T47D (cell line): Measurements from ENCODE around the gene ZNF311.
A peak's percentile ranks its signal among the peaks of the same experiment; 100 is the strongest.

Source experiments
- DNase-seq, 2 experiments: peaks; one replicate each; pipeline versions ENCODE4 v3.0.0 to v3.0.0-alpha.2; 2011 to 2012; ENCODE audit warnings: low read depth in 1 of 2, low spot score in 1 of 2
- JUND ChIP-seq: IDR thresholded peaks from 2 replicates; pipeline ENCODE4 v1.6.1; 2012; ENCODE audit warnings: low read depth
- in situ Hi-C: cut with HindIII; loops from 2 replicates; pipeline ENCODE4 v1.10.0; 2016; ENCODE audit warnings: low sequenced_read_pairs, low pct_unique_long_range_greater_than_20kb

Gene ZNF311

DNA sequence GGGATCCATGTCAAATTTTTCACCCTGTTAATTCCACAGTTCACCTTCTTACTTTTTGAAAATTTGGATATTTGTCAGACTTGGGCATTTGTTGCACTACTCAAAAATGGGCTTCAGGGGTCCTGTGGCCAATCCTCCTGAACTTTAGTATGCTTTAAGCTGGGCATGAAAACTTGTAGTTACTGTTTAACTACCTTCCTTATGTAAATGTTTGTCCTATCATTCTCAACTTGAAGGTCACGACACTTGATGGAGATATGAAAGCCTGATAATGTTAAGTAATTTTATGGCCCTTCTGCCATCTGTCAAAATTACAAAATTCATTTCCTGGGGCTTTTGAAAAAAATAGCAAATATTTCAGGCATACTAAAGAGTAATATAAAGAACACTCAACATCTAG lies 4.2 kb upstream of the ZNF311 start:
- no peak for TF ChIP-seq JUND
- in situ Hi-C loops, result no loop called here
- DNase-seq, result no peak

DNA sequence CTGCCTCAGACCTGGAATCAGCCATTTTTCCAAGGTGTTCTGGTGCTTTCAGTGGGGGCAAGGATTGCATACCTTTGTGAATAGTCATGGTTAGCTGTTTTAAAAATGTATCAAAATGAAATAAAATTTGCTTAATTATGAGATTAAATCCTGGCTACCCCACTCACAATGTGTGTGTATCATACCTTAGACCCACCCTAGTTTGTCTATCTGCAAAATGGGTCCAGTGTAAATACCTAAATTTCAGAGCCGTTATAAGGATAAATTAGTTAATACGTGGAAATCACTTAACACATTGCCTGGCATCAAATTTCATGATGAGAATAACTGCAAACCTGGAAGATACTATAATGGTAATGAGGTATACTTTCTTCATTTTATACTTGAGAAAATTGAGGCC lies 3.0 kb upstream of the ZNF311 start:
- DNase-seq, result no peak
- in situ Hi-C loops, result no loop called here
- no peak for TF ChIP-seq JUND

GRCh38 chr6:28996844-28997510 lies 8.1 kb downstream of the ZNF311 start:
- in situ Hi-C loops, result no loop called here
- no peak for DNase-seq
- no peak for TF ChIP-seq JUND

DNA sequence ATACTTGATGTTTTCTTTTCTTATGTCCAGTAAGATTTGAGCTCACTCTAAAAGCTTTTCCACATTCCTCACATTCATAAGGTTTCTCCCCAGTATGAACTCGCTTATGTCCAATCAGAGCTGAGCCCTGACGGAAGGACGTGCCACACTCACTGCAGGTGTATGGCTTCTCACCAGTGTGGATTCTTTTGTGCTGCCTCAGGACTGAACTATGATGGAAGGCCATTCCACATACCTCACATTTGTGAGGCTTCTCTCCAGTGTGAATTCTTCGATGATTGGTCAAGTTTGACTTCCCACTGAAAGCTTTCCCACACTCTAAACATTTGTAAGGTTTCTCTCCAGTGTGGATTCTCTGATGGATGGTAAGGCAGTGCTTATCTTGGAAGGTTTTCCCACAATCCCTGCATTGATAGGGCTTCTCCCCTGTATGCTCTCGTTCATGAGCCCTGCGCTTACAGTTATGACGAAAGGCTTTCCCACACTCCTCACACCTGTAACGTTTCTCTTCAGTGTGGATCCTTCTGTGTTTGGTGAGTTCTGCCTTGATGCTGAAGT lies 9.9 kb downstream of the ZNF311 start:
- in situ Hi-C loops, result no loop called here
- TF ChIP-seq JUND, result no peak
- DNase-seq, result no peak

DNA sequence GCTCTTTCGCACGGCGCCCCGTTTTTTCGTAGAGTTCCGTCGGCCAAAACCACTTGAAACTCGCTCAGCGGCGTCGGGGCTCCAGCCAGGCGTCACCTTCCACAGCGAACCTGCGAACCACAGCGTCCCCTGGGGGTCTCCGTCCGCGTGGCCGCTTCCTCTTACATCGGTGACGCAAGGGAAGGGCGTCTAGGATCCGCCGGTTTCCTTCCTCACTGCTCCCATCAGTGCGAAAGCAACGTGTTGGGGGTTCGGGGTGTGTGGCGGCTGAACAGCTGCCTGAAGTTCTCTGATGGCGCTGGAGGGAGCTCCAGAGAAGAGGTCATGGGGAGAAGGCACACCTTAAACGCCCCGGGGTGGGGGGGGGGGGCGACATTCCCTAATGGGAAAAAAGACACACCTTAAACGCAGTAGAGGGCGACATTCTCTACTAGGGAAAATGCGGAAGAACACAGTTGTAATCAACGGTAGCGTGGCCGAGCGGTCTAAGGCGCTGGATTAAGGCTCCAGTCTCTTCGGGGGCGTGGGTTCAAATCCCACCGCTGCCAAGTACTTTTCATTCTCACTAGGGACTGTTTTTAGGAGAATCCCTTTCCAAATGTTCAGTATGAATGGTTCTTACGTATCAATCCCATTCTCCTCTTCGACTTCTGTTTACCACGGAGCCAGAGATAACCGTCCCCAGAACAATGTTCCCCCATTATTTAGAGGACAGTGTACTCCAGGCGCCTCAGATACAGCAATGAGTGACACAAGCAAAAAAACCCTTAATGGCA lies 16.4 kb downstream of the ZNF311 start:
- no peak for TF ChIP-seq JUND
- no peak for DNase-seq
- in situ Hi-C loops, result no loop called here

DNA sequence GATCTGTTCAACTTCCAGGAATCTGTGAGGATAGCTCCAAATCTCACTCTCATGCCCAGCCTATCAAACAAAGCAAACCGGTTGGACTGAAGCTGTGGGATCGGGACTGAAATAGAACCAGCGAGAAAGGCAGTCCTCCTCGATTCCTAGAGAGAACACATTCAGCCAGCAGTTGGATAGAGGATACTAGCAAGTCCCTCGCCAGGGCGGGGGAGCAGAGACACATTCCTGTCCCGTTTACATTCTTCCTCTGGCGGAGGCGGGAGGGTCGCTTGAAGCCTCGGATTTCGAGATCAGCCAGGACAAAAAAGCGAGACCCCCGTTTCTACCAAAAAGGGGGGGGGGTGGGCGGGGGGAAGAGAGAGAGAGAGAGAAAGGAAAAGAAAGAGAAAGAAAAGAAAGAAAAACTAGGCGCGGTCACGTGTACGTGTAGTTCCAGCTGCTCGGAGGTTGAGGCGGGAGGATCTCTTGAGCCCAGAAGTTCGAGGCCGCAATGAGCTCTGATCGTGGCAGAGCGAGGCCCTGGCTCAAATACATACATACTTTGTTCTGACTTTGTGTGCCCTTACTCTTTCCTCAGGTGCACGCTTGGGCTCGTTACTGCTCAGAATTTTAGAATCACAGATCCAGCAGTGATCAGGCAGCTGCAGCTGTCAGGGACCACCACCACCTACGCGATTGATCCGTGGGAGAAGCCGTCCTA lies 19.5 kb downstream of the ZNF311 start:
- in situ Hi-C loops, result no loop called here
- DNase-seq, result peak; percentile 79 to 98
- no peak for TF ChIP-seq JUND

DNA sequence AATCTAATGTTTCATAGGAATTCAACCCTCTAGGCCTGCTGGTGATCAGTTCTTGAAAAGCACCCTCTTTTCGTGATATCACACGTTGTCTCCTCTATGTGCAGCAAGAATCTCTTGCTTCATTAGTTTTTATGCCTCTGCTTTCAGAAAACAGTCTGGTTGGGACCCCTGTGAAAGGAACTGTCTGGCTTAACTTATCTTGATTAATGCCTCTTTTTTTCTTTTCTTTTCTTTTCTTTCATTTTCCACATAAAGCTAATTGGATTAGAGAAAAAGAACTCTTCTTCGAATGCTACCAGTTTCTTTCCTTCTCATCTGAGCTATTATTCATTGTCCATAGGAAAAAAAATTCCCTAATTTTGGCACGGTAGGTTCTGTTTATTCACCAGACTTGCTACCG lies 21.3 kb downstream of the ZNF311 start:
- TF ChIP-seq JUND, result no peak
- in situ Hi-C loops, result no loop called here
- no peak for DNase-seq

DNA sequence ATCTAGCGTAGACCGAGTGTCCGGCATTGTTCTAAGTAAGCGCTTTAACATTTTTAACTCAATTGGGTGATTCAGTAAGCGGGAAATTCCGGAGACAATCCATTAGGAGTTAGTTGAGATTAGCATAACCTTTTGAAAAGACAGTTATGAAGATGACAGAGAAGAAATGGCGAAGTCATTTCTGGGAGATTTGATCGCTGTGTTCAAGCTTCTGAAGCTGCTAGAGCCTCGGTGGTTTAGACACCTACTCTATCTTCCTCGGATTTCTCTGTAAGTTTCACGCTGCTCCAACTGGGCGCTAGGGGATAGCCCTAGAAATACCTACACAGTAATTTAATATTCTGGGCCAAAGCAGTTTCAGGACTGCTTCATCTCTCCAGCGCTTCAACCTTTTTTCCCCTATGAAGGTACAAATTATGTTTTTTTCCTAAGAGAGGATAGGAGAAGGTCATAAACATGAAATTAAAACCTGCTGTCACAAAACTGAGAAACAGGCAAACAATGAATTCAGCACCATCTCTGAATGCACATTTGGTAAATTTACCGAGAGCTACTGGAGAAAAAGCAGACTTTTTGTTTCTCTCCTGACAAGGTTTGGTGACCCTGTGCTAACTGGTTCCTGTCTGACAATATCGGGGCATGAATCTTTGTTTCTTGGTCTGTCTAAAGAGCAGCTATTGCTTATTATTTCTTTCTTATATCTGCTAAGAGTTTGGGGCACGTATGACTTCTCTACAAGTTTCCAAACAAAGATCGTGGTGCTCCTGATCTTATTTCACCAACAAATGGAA lies 22.4 kb downstream of the ZNF311 start:
- in situ Hi-C loops, result no loop called here
- peak in 1 of 2 experiments; percentile 80 for DNase-seq
- no peak for TF ChIP-seq JUND

- in situ Hi-C loops, result no loop called here
- peak in 1 of 2 experiments; percentile 93 for DNase-seq
- TF ChIP-seq JUND, result no peak
These were observed 23.2 kb downstream of the ZNF311 start for GRCh38 chr6:28981833-28982475.

DNA sequence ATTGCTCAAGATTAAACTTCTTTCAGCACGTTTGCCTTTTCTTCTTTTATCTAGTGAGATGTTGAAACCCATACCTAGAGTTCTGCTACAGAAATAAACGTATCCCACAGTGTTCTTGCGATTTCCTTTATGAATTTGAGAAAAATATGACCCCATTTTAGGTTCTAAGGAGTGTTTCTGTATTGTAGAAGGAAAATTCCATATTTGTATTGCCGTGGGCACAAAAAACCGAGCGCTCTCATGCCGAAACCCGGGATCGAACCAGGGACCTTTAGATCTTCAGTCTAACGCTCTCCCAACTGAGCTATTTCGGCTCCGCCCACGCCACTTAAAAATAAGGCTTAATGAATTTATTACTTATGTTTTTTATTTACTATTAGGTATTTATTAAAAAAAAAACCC lies 23.7 kb downstream of the ZNF311 start:
- in situ Hi-C loops, result no loop called here
- no peak for TF ChIP-seq JUND
- DNase-seq, result peak in 1 of 2 experiments; percentile 81

DNA sequence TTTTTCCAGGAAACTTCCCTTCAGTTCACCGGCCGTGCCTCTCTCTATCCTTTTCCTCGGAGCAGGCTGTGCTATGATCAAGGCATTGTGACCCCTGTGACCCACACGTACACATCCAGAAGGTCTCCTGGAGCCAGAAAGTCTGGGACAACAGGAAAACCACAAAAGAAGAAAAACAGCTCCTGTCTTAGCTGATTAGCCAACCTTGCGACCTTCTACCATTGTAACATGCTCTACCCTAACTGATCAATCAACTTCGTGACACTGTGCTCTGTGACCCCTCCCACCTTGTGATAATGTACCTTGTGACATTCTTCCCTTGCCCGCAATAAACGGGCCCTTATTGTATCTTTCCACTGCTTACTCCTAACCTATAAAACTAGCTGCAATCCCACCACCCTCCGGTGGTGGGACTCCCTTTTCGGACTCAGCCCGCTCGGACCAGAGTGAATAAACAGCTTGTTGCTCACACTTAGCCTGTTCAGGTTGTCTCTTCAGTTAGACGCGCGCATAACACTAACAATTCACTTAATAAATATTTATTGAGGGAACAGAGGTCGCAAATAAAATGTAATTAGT lies 24.2 kb downstream of the ZNF311 start:
- no peak for TF ChIP-seq JUND
- DNase-seq, result peak in 1 of 2 experiments; percentile 73
- in situ Hi-C loops, result no loop called here
